Measurements from ENCODE around the gene CAMK2G. TPM values are rescaled to one million over a fixed set of nuclear protein-coding genes. Genes with fewer than 3 reads are reported as not detected.

Gene CAMK2G
- total RNA-seq, 1 donor from 2014 or later: 36.6 TPM

DNA sequence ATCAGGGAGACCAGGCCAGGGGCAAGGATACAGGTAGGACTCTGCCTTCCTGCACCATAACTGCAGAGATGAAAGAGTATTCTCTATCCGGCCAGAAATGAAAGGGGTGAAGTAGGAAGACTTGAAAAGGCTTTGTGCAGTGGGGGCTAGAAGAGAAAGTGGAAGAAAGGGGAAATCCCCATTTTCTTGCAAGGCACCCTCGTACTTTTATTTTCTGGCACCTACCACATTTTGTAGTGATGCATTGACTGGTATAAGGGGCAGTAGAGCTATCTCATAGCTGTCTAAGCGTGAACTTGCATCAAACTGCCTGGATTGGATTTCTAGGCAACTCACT, 752 bp upstream of the CAMK2G start:
- no peak overlapping the region for H2AFZ ChIP-seq (replicated peaks)
- no peak for DNase-seq (ENCODE audit: low spot score)
- TF ChIP-seq EZH2 (IDR thresholded peaks at IDR 0.05): no peak
- TF ChIP-seq EZH2phosphoT487 (IDR thresholded peaks at IDR 0.05): no peak
- TF ChIP-seq, protein P1, sequence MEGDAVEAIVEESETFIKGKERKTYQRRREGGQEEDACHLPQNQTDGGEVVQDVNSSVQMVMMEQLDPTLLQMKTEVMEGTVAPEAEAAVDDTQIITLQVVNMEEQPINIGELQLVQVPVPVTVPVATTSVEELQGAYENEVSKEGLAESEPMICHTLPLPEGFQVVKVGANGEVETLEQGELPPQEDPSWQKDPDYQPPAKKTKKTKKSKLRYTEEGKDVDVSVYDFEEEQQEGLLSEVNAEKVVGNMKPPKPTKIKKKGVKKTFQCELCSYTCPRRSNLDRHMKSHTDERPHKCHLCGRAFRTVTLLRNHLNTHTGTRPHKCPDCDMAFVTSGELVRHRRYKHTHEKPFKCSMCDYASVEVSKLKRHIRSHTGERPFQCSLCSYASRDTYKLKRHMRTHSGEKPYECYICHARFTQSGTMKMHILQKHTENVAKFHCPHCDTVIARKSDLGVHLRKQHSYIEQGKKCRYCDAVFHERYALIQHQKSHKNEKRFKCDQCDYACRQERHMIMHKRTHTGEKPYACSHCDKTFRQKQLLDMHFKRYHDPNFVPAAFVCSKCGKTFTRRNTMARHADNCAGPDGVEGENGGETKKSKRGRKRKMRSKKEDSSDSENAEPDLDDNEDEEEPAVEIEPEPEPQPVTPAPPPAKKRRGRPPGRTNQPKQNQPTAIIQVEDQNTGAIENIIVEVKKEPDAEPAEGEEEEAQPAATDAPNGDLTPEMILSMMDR (IDR thresholded peaks at IDR 0.05): no peak
- H3K4me3 ChIP-seq: peak overlapping the region; percentile 58
- H3K4me2 ChIP-seq: peak overlapping the region; percentile 80
- H3K9ac ChIP-seq: no peak overlapping the region
- peaks cover 17% of the 10 kb centered on the region for H3F3A ChIP-seq (ENCODE audit: low read depth)
- H3K9me3 ChIP-seq (ENCODE audit: low read depth): no peaks in the 10 kb centered on the region
- Mint-ChIP-seq H3K4me1 (peaks cover 21% of the 10 kb centered on the region), H3K9me3 (no peaks in the 10 kb centered on the region), H3K4me3 (peak overlapping the region; percentile 79), H3K27me3 (ENCODE audit: insufficient read depth, low read depth) (peaks cover 18% of the 10 kb centered on the region), H3K27ac (no peak overlapping the region), H3K36me3 (peaks cover 23% of the 10 kb centered on the region)
- H3K79me2 ChIP-seq (ENCODE audit: low read depth): peaks cover 5% of the 10 kb centered on the region
- peaks cover 8% of the 10 kb centered on the region for H3K4me1 ChIP-seq
- H4K20me1 ChIP-seq (ENCODE audit: low read depth): peaks cover 30% of the 10 kb centered on the region
- peaks cover 11% of the 10 kb centered on the region for H3K27me3 ChIP-seq
- H3K36me3 ChIP-seq: no peaks in the 10 kb centered on the region
- H3K27ac ChIP-seq: no peak overlapping the region

DNA sequence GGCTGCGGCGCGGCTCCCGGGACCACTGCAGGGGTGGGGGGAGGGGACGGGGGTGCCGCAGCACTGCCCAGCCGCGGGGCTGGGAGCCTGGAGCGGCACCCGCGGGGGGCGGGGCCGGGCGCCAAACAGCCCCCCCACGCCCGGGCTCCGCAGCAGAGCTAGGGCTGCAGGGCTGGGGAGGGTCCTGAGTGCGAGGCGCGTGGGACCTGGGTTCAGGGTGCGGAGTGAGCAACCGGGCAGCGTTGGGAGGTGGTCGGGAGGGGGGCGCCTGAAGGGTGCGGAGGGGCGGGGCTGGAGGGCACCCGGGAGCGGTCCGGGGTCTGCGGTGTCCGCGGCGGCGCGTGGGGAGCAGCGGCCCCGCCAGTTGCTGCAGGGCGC, 528 bp downstream of the CAMK2G start:
- Mint-ChIP-seq H3K36me3 (peaks cover 24% of the 10 kb centered on the region), H3K27me3 (ENCODE audit: insufficient read depth, low read depth) (peaks cover 15% of the 10 kb centered on the region), H3K9me3 (no peaks in the 10 kb centered on the region), H3K4me1 (peaks cover 21% of the 10 kb centered on the region), H3K4me3 (peak overlapping the region; percentile 35), H3K27ac (no peak overlapping the region)
- peak overlapping the region; percentile 86 for H3K4me2 ChIP-seq
- peak overlapping the region; percentile 72 for H3K4me3 ChIP-seq
- H3K27me3 ChIP-seq: peaks cover 11% of the 10 kb centered on the region
- DNase-seq (ENCODE audit: low spot score): no peak
- no peak overlapping the region for H2AFZ ChIP-seq (replicated peaks)
- peaks cover 5% of the 10 kb centered on the region for H3K79me2 ChIP-seq (ENCODE audit: low read depth)
- no peaks in the 10 kb centered on the region for H3K36me3 ChIP-seq
- H4K20me1 ChIP-seq (ENCODE audit: low read depth): peaks cover 30% of the 10 kb centered on the region
- TF ChIP-seq EZH2phosphoT487 (IDR thresholded peaks at IDR 0.05) (no peak), EZH2 (IDR thresholded peaks at IDR 0.05) (no peak)
- TF ChIP-seq, protein P1 (IDR thresholded peaks at IDR 0.05): no peak
- no peak overlapping the region for H3K9ac ChIP-seq
- no peaks in the 10 kb centered on the region for H3K9me3 ChIP-seq (ENCODE audit: low read depth)
- H3K27ac ChIP-seq: no peak overlapping the region
- H3F3A ChIP-seq (ENCODE audit: low read depth): peaks cover 17% of the 10 kb centered on the region
- peaks cover 8% of the 10 kb centered on the region for H3K4me1 ChIP-seq

DNA sequence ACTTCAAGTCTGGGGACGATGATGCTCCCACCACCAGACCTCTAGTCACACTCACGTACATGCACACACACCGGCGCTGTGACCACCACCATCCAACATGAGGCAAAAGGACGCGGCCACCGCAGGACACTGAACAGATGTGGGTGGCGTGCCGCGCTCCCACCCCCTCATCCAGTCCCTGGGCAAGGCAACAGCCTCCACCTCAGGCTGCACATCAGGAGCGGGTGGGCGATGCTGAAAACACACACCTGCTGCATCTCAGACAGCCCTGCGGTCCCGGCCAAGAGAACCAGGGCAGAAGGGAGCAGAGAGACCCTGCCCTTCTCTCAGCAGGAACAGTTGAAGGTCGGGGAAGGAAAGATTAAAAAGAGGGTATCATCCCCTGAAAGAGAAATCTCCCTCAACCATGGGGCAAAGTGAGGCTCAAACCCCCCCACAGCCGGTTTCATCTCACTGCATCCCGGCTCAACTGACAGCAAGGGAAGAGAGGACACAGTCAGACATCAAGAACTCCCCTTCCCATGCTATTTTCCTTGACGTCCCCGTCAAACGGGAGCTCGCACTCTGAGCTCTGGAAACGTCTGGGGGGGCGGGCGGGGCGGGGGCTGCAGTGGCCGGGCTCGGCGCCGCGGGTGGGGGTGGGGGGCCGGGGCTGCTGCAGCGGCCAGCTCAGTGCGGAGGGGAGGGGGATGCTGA, 1.1 kb downstream of the CAMK2G start:
- Histone ChIP-seq H3K4me1 (peaks cover 8% of the 10 kb centered on the region), H4K20me1 (ENCODE audit: low read depth) (peaks cover 30% of the 10 kb centered on the region), H3K27me3 (peaks cover 11% of the 10 kb centered on the region), H3K4me3 (peak overlapping the region; percentile 72), H3F3A (ENCODE audit: low read depth) (peaks cover 17% of the 10 kb centered on the region), H3K79me2 (ENCODE audit: low read depth) (peaks cover 5% of the 10 kb centered on the region), H3K4me2 (peak overlapping the region; percentile 86), H3K9ac (no peak overlapping the region), H3K36me3 (no peaks in the 10 kb centered on the region), H2AFZ (replicated peaks) (no peak overlapping the region), H3K27ac (no peak overlapping the region), H3K9me3 (ENCODE audit: low read depth) (no peaks in the 10 kb centered on the region)
- peaks cover 26% of the 10 kb centered on the region for H3K36me3 Mint-ChIP-seq
- no peaks in the 10 kb centered on the region for H3K9me3 Mint-ChIP-seq
- peak overlapping the region; percentile 88 for H3K4me3 Mint-ChIP-seq
- DNase-seq (ENCODE audit: low spot score): peak; percentile 58
- H3K4me1 Mint-ChIP-seq: peaks cover 21% of the 10 kb centered on the region
- no peak overlapping the region for H3K27ac Mint-ChIP-seq
- H3K27me3 Mint-ChIP-seq (ENCODE audit: insufficient read depth, low read depth): peaks cover 15% of the 10 kb centered on the region
- TF ChIP-seq EZH2phosphoT487 (IDR thresholded peaks at IDR 0.05) (no peak), EZH2 (IDR thresholded peaks at IDR 0.05) (no peak)
- TF ChIP-seq, protein P1 (IDR thresholded peaks at IDR 0.05): no peak

Measured in neural progenitor cell (in vitro differentiated cells).